Measurements from ENCODE around the gene GSTO2. TPM values are rescaled to one million over a fixed set of nuclear protein-coding genes. Genes with fewer than 3 reads are reported as not detected.
A peak's percentile ranks its signal among the peaks of the same experiment; 100 is the strongest.

GSTO2 gene
- total and polyA plus RNA-seq, 2 of the 13 experiments (the other 11 are each of a cell fraction or from before 2014, with no cell fraction given): 2.1 to 7.9 TPM

DNA sequence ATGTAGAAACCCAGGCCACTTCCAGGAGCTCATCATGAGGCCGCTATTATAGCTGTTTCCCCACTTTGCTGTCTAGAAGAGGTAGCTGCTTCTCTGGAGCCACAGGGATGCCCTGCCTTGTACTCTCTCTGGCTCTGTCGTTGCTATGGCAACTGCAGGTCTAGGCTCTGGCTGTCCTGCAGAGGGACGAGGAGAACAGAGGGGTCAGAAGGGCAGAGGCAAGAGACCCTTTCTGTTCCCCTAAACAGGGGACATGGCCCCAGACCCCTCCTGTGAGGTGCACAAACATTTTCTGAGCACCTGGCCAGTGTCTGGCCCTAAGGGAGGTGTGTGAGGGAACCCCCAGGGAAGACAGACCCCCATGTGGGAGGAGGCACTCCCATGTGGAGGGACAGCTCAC, 37.9 kb downstream of the GSTO2 start:
- no peaks in the 10 kb centered on the region; a peak in 1 of 5 replicates for H3K27me3 ChIP-seq (ENCODE audit: control insufficient read depth in 1 of 2, insufficient read depth in 2 of 2, low read length in 2 of 2)
- H4K20me1 ChIP-seq (ENCODE audit: insufficient read depth, low read length): no peaks in the 10 kb centered on the region
- no peak overlapping the region for H3K27ac ChIP-seq (ENCODE audit: extremely low read length, insufficient read depth, low read length)
- H3K79me2 ChIP-seq (ENCODE audit: insufficient read depth, low read length): no peaks in the 10 kb centered on the region
- H2AFZ ChIP-seq (ENCODE audit: low read length): no peak overlapping the region
- H3K36me3 ChIP-seq (replicated peaks in 1 of 2; ENCODE audit: control insufficient read depth in 1 of 2, insufficient read depth in 2 of 2, low read length in 2 of 2): no peaks in the 10 kb centered on the region; a peak in 1 of 5 replicates
- DNase-seq (ENCODE audit: low spot score): no peak
- peaks cover 24% of the 10 kb centered on the region for H3K4me1 ChIP-seq (ENCODE audit: insufficient read depth, low read length)
- 3% methylated on average over 3 of the region's 3 CpGs for WGBS (ENCODE audit: low lambda C conversion rate)
- H3K4me2 ChIP-seq (ENCODE audit: low read depth, low read length): no peak overlapping the region
- FAIRE-seq: no peak
- H3K4me3 ChIP-seq (replicated peaks in 1 of 3; ENCODE audit: insufficient read depth in 1 of 3, low read depth in 2 of 3, low read length in 3 of 3): no peak overlapping the region
- H3K9me3 ChIP-seq (ENCODE audit: low read length): no peaks in the 10 kb centered on the region
- ChIA-PET POLR2A (no interaction called here), CTCF (ENCODE audit: low intra/inter-chr PET ratio, low total read pairs) (interaction anchor here (3.0 to 4.1 kb wide), 2 partner anchors 43 kb away, joined by 7 to 42 read pairs; no protein-coding TSS in a partner anchor)
- intact Hi-C loops (cut with micrococcal nuclease; ENCODE audit: unreplicated experiment): no loop called here
- in situ Hi-C loops (cut with HindIII; ENCODE audit: extremely low pct_ligation_motif_present, low pct_unique_long_range_greater_than_20kb): no loop called here
- BruUV-seq (replicated peaks): no TSS peak
- no peak overlapping the region for H3K9ac ChIP-seq (ENCODE audit: insufficient read depth, low read depth, low read length)
- no peak for TF ChIP-seq ZMYM4 (CRISPR knock-in tag; IDR thresholded peaks at IDR 0.05)
- peak; percentile 14; the same call in 1 of the 2 replicates for TF ChIP-seq RFX1 (IDR thresholded peaks at IDR 0.05)
- no peak for TF ChIP-seq ZNF883 (CRISPR knock-in tag; IDR thresholded peaks at IDR 0.05; ENCODE audit: not compliant biosample characterization)
- ATAC-seq: no peak

- POLR2A ChIA-PET: no interaction called here
- ATAC-seq (no peak; the same call in 2 of the 3 replicates), DNase-seq (ENCODE audit: low spot score) (no peak), FAIRE-seq (no peak)
- BruUV-seq (replicated peaks): no TSS peak
- intact Hi-C loops (cut with micrococcal nuclease; ENCODE audit: unreplicated experiment): no loop called here
- CTCF ChIA-PET (ENCODE audit: low intra/inter-chr PET ratio, low total read pairs): interaction anchor here (3.0 kb wide), 1 partner anchor 42 kb away, joined by 7 read pairs; no protein-coding TSS in a partner anchor
- WGBS (ENCODE audit: low lambda C conversion rate): 51% methylated on average over 9 of the region's 10 CpGs
- no peaks in the 10 kb centered on the region; a peak in 1 of 5 replicates for H3K27me3 ChIP-seq (ENCODE audit: control insufficient read depth in 1 of 2, insufficient read depth in 2 of 2, low read length in 2 of 2)
- TF ChIP-seq ZNF460 (CRISPR knock-in tag; IDR thresholded peaks at IDR 0.05; ENCODE audit: borderline replicate concordance) (no peak), SKI (IDR thresholded peaks at IDR 0.05; ENCODE audit: partially characterized antibody) (no peak), ZNF264 (CRISPR knock-in tag; IDR thresholded peaks at IDR 0.05) (no peak), MYNN (CRISPR knock-in tag; IDR thresholded peaks at IDR 0.05; ENCODE audit: low read depth) (no peak)
- TF ChIP-seq, protein P1, sequence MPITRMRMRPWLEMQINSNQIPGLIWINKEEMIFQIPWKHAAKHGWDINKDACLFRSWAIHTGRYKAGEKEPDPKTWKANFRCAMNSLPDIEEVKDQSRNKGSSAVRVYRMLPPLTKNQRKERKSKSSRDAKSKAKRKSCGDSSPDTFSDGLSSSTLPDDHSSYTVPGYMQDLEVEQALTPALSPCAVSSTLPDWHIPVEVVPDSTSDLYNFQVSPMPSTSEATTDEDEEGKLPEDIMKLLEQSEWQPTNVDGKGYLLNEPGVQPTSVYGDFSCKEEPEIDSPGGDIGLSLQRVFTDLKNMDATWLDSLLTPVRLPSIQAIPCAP (CRISPR knock-in tag; IDR thresholded peaks at IDR 0.05; ENCODE audit: low read depth): no peak
- TF ChIP-seq, protein P2, sequence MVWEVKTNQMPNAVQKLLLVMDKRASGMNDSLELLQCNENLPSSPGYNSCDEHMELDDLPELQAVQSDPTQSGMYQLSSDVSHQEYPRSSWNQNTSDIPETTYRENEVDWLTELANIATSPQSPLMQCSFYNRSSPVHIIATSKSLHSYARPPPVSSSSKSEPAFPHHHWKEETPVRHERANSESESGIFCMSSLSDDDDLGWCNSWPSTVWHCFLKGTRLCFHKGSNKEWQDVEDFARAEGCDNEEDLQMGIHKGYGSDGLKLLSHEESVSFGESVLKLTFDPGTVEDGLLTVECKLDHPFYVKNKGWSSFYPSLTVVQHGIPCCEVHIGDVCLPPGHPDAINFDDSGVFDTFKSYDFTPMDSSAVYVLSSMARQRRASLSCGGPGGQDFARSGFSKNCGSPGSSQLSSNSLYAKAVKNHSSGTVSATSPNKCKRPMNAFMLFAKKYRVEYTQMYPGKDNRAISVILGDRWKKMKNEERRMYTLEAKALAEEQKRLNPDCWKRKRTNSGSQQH (CRISPR knock-in tag; IDR thresholded peaks at IDR 0.05; ENCODE audit: low read depth): no peak
- H3K4me3 ChIP-seq (replicated peaks in 1 of 3; ENCODE audit: insufficient read depth in 1 of 3, low read depth in 2 of 3, low read length in 3 of 3): no peak overlapping the region
- no peaks in the 10 kb centered on the region for H3K79me2 ChIP-seq (ENCODE audit: insufficient read depth, low read length)
- H3K36me3 ChIP-seq (replicated peaks in 1 of 2; ENCODE audit: control insufficient read depth in 1 of 2, insufficient read depth in 2 of 2, low read length in 2 of 2): no peaks in the 10 kb centered on the region; a peak in 1 of 5 replicates
- no peak overlapping the region for H3K4me2 ChIP-seq (ENCODE audit: low read depth, low read length)
- H3K4me1 ChIP-seq (ENCODE audit: insufficient read depth, low read length): peaks cover 23% of the 10 kb centered on the region
- in situ Hi-C loops (cut with HindIII; ENCODE audit: extremely low pct_ligation_motif_present, low pct_unique_long_range_greater_than_20kb): no loop called here
- H2AFZ ChIP-seq (ENCODE audit: low read length): no peak overlapping the region
- no peak overlapping the region for H3K9ac ChIP-seq (ENCODE audit: insufficient read depth, low read depth, low read length)
- no peaks in the 10 kb centered on the region for H4K20me1 ChIP-seq (ENCODE audit: insufficient read depth, low read length)
- H3K9me3 ChIP-seq (ENCODE audit: low read length): no peaks in the 10 kb centered on the region
- no peak overlapping the region for H3K27ac ChIP-seq (ENCODE audit: extremely low read length, insufficient read depth, low read length)
These were observed 38.8 kb downstream of the GSTO2 start for GRCh38 chr10:104307576-104308438.

Data from HepG2 (cell line).